ENCODE data around the gene TRIM64C.
"Not testable (repeated sequence)": the region's sequence is repeated elsewhere in the genome, so short reads cannot be mapped to it uniquely, and the experiment has no call there.

The TRIM64C gene

GRCh38 chr11:49059012-49059411 is at the start of gene TRIM64C:
TSS of gene TRIM64C (minus strand) at chr11:49059112. CDS start at chr11:49059112, 0 bp downstream.
- not testable (repeated sequence) for DNase-seq

GRCh38 chr11:49102356-49102755 is 43.4 kb upstream of the TRIM64C start:
- DNase-seq: not testable (repeated sequence)

- not testable (repeated sequence) for DNase-seq
Measured at GRCh38 chr11:49069897-49070296, 11.0 kb upstream of the TRIM64C start.

GRCh38 chr11:49049821-49050220 is 9.1 kb downstream of the TRIM64C start:
- DNase-seq: not testable (repeated sequence)

- not testable (repeated sequence) for DNase-seq
Measured at GRCh38 chr11:49048229-49048628, 10.7 kb downstream of the TRIM64C start.

- DNase-seq: not testable (repeated sequence)
Measured at GRCh38 chr11:49028523-49028922, 30.4 kb downstream of the TRIM64C start, which contains the start of gene TRIM49B. TSS of gene TRIM49B (plus strand) at chr11:49028823. CDS start at chr11:49031600, 2,777 bp downstream.

Data from right forelimb (tissue), 1 donor.